ENCODE data around the gene MUC6.

DNA sequence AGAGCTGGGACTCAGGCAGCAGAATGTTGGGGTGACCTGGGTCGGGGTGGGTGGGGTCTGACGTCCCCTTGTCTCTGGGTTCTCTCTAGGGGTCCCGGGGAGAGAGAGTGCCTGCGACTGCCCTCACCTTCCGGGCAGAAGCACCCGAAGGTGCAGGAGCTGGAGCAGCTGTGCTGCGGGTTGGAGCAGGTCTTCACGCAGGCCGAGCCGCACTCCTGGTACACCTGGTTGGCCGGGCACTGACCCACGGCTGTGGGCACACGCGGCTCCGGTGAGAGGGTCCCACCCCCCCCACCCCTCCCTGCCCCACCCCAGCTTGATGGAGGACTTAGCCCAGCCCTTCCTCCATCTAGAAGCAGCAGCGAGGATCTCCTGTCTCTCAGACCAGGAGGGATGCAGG is 6.4 kb downstream of the MUC6 start:
- no peak for TF ChIP-seq POLR2A (IDR thresholded peaks at IDR 0.05; ENCODE audit: low read length)
- TF ChIP-seq GATA1 (IDR thresholded peaks at IDR 0.05; ENCODE audit: low read depth, low read length): no peak
